Upper lobe of right lung (tissue), 1 donor: ENCODE results near the gene SFRP5. TPM values are rescaled to one million over a fixed set of nuclear protein-coding genes. Genes with fewer than 3 reads are reported as not detected.

Experiments used
- ATAC-seq: fragments of 200-7000 bp; cut with Tn5 transposase; one replicate; pipeline ENCODE4 v1.9.1; 2020; ENCODE audit warnings: mild to moderate bottlenecking, moderate library complexity
- DNase-seq: peaks from one replicate; pipeline ENCODE4 v3.0.0-alpha.2; 2020
- H3K27ac ChIP-seq: fragments of 200-600 bp; one replicate; pipeline ENCODE4 v1.8.0; 2022
- H3K27me3 ChIP-seq: fragments of 200-600 bp; one replicate; pipeline ENCODE4 v1.8.0; 2022; ENCODE audit warnings: mild to moderate bottlenecking
- H3K36me3 ChIP-seq: fragments of 200-600 bp; one replicate; pipeline ENCODE4 v1.8.0; 2022
- H3K4me1 ChIP-seq: fragments of 200-600 bp; one replicate; pipeline ENCODE4 v1.8.0; 2022
- H3K4me3 ChIP-seq: fragments of 200-600 bp; one replicate; pipeline ENCODE4 v1.8.0; 2022; ENCODE audit warnings: mild to moderate bottlenecking
- H3K9me3 ChIP-seq: fragments of 200-600 bp; one replicate; pipeline ENCODE4 v1.8.0; 2022
- CTCF ChIP-seq: fragments of 200-600 bp; IDR thresholded peaks from one replicate; pipeline ENCODE4 v1.8.0; 2022; ENCODE audit warnings: antibody characterized with exemption
- intact Hi-C: fragments of 100-400 bp; cut with DNase I; formaldehyde crosslinking; loops from one replicate; pipeline ENCODE4 v1.11.0; 2022
- total RNA-seq: library from RNA; stranded (reverse); fragmentation: NEBNext Ultra II Directional; extraction: Animal tissue kit (Norgen Biotek cat#: 25700); gene quantifications from one replicate; pipeline ENCODE4 v1.2.1, GENCODE V29; 2021
- donor health status: DM: no; HTN: yes; CAD: no; lungs with severe emphysema.

Gene SFRP5
- total RNA-seq, 1 donor from 2014 or later: 3.0 TPM

- intact Hi-C loops: no loop called here
- Histone ChIP-seq H3K4me3 (no peak overlapping the region), H3K4me1 (peaks cover 8% of the 10 kb centered on the region), H3K36me3 (no peaks in the 10 kb centered on the region), H3K9me3 (no peaks in the 10 kb centered on the region), H3K27me3 (no peaks in the 10 kb centered on the region), H3K27ac (no peak overlapping the region)
- DNase-seq (peak; percentile 84), ATAC-seq (peak; percentile 82)
- TF ChIP-seq CTCF: peak; percentile 85
Measured at GRCh38 chr10:97791824-97792721, 20.3 kb upstream of the SFRP5 start.

GRCh38 chr10:97789770-97790397 lies 18.1 kb upstream of the SFRP5 start:
- DNase-seq (no peak), ATAC-seq (no peak)
- no peak for TF ChIP-seq CTCF
- Histone ChIP-seq H3K4me1 (peaks cover 8% of the 10 kb centered on the region), H3K9me3 (no peaks in the 10 kb centered on the region), H3K4me3 (no peak overlapping the region), H3K36me3 (no peaks in the 10 kb centered on the region), H3K27me3 (no peaks in the 10 kb centered on the region), H3K27ac (no peak overlapping the region)
- intact Hi-C loops: no loop called here

- peak; percentile 82 for DNase-seq
- H3K9me3 ChIP-seq: no peaks in the 10 kb centered on the region
Measured at GRCh38 chr10:97788552-97789442, 17.0 kb upstream of the SFRP5 start.

GRCh38 chr10:97785731-97786130 lies 13.9 kb upstream of the SFRP5 start:
- Histone ChIP-seq H3K4me1 (peaks cover 23% of the 10 kb centered on the region), H3K36me3 (no peaks in the 10 kb centered on the region), H3K4me3 (no peak overlapping the region), H3K27me3 (no peaks in the 10 kb centered on the region), H3K9me3 (no peaks in the 10 kb centered on the region), H3K27ac (no peak overlapping the region)
- intact Hi-C loops: no loop called here
- TF ChIP-seq CTCF: no peak
- no peak for DNase-seq
- ATAC-seq: no peak

More at GRCh38 chr10:97788552-97789442, 17.0 kb upstream of the SFRP5 start:
- intact Hi-C loops: no loop called here
- ATAC-seq: peak; percentile 55
- no peak for TF ChIP-seq CTCF
- peak overlapping the region; percentile 65 for H3K27ac ChIP-seq
- H3K27me3 ChIP-seq: no peaks in the 10 kb centered on the region
- H3K36me3 ChIP-seq: no peaks in the 10 kb centered on the region
- peaks cover 8% of the 10 kb centered on the region for H3K4me1 ChIP-seq
- H3K4me3 ChIP-seq: no peak overlapping the region

- no peak for ATAC-seq
- no peak for DNase-seq
- TF ChIP-seq CTCF: no peak
- Histone ChIP-seq H3K27me3 (no peaks in the 10 kb centered on the region), H3K4me1 (peaks cover 27% of the 10 kb centered on the region), H3K9me3 (no peaks in the 10 kb centered on the region), H3K27ac (no peak overlapping the region), H3K4me3 (no peak overlapping the region), H3K36me3 (no peaks in the 10 kb centered on the region)
- intact Hi-C loops: no loop called here
Measured at GRCh38 chr10:97785231-97785630, 13.4 kb upstream of the SFRP5 start.
